PC-3 (cell line): ENCODE data around the gene DPH1. TPM values are rescaled to one million over a fixed set of nuclear protein-coding genes. Genes with fewer than 3 reads are reported as not detected.

Experiments
- ATAC-seq: fragments of 200-7000 bp; cut with Tn5 transposase; 2 replicates; pipeline ENCODE4 v1.9.1; 2020; ENCODE audit warnings: mild to moderate bottlenecking, moderate library complexity
- BruUV-seq: library from RNA; stranded (reverse); fragments of 400-500 nt; replicated peaks from 2 replicates; lab custom pipeline; 2021; lab: Mats Ljungman, UMichigan
- CTCF ChIA-PET: fragments of 300-600 bp; sonication (Branson Sonifier 250); formaldehyde crosslinking; loops from one replicate; lab custom pipeline; 2022; ENCODE audit warnings: antibody characterized with exemption; lab: Charles Lee
- POLR2A ChIA-PET: fragments of 300-600 bp; sonication (Branson Sonifier 250); formaldehyde crosslinking; loops from one replicate; lab custom pipeline; 2022; ENCODE audit warnings: antibody characterized with exemption; ENCODE audit not compliant: unreplicated experiment; lab: Charles Lee
- DNase-seq: peaks from one replicate; pipeline ENCODE4 v3.0.0-alpha.2; 2015
- H2AFZ ChIP-seq: fragments of 300-600 bp; sonication (generic); 2 replicates; pipeline ENCODE4 v1.6.0; 2016; ENCODE audit warnings: antibody characterized with exemption, low read length
- H3F3A ChIP-seq: fragments of 300-600 bp; sonication (generic); one replicate; pipeline ENCODE4 v1.6.0; 2017; ENCODE audit warnings: antibody characterized with exemption, low read length, control low read depth, mild to moderate bottlenecking; ENCODE audit not compliant: unreplicated experiment
- H3K27ac ChIP-seq: fragments of 300-600 bp; sonication (generic); 2 replicates; pipeline ENCODE4 v1.5.1; 2016; ENCODE audit warnings: mild to moderate bottlenecking, low read length
- H3K27me3 ChIP-seq: fragments of 300-600 bp; sonication (generic); 2 replicates; pipeline ENCODE4 v1.6.1; 2016; ENCODE audit warnings: low read length, mixed read lengths
- H3K36me3 ChIP-seq: fragments of 300-600 bp; sonication (generic); 2 replicates; pipeline ENCODE4 v1.6.1; 2016; ENCODE audit warnings: low read depth, mixed run types, low read length, mixed read lengths
- H3K4me1 ChIP-seq: fragments of 300-600 bp; sonication (generic); 2 replicates; pipeline ENCODE4 v1.5.1; 2016; ENCODE audit warnings: low read length; ENCODE audit not compliant: insufficient read depth
- H3K4me2 ChIP-seq: fragments of 300-600 bp; sonication (generic); 2 replicates; pipeline ENCODE4 v1.6.0; 2016; ENCODE audit warnings: low read length
- H3K4me3 ChIP-seq: fragments of 300-600 bp; sonication (generic); 2 replicates; pipeline ENCODE4 v1.5.1; 2016; ENCODE audit warnings: mild to moderate bottlenecking, low read length, mixed read lengths
- H3K79me2 ChIP-seq: fragments of 300-600 bp; sonication (generic); 2 replicates; pipeline ENCODE4 v1.6.1; 2017; ENCODE audit warnings: low read length, mixed read lengths
- H3K9ac ChIP-seq: fragments of 300-600 bp; sonication (generic); 2 replicates; pipeline ENCODE4 v1.6.0; 2016; ENCODE audit warnings: mild to moderate bottlenecking, low read length
- H3K9me2 ChIP-seq: fragments of 300-600 bp; sonication (generic); replicated peaks from 2 replicates; pipeline ENCODE4 v1.6.1; 2016; ENCODE audit warnings: mixed run types, low read length, mixed read lengths
- H3K9me3 ChIP-seq: fragments of 300-600 bp; sonication (generic); 2 replicates; pipeline ENCODE4 v1.6.1; 2016; ENCODE audit warnings: low read length, mixed read lengths
- H4K20me1 ChIP-seq: fragments of 300-600 bp; sonication (generic); 2 replicates; pipeline ENCODE4 v1.6.1; 2016; ENCODE audit warnings: low read length, mixed read lengths
- CTCF ChIP-seq: fragments of 300-600 bp; sonication (generic); conservative IDR thresholded peaks from 2 replicates; pipeline ENCODE4 v1.5.1; 2017; ENCODE audit warnings: antibody characterized with exemption, low read depth, mild to moderate bottlenecking, low read length
- EZH2 ChIP-seq: fragments of 300-600 bp; sonication (generic); IDR thresholded peaks from one replicate; pipeline ENCODE4 v1.6.1; 2017; ENCODE audit warnings: antibody characterized with exemption, mild to moderate bottlenecking, low read length; ENCODE audit not compliant: unreplicated experiment
- EZH2phosphoT487 ChIP-seq: fragments of 300-600 bp; sonication (generic); IDR thresholded peaks from 2 replicates; pipeline ENCODE4 v1.6.1; 2018; ENCODE audit warnings: mild to moderate bottlenecking, antibody characterized with exemption, low read length, borderline replicate concordance
- intact Hi-C: fragments of 100-400 bp; cut with micrococcal nuclease; formaldehyde crosslinking; loops from 2 replicates; pipeline ENCODE4 v1.9.0; 2023
- total RNA-seq: library from RNA; depleted of rRNA; stranded (reverse); fragments of >200 nt; gene quantifications from 2 replicates; pipeline ENCODE4 v1.2.3, GENCODE V29; 2014

Gene DPH1
- total RNA-seq, 1 experiment from 2014 or later = 47.9 TPM

DNA sequence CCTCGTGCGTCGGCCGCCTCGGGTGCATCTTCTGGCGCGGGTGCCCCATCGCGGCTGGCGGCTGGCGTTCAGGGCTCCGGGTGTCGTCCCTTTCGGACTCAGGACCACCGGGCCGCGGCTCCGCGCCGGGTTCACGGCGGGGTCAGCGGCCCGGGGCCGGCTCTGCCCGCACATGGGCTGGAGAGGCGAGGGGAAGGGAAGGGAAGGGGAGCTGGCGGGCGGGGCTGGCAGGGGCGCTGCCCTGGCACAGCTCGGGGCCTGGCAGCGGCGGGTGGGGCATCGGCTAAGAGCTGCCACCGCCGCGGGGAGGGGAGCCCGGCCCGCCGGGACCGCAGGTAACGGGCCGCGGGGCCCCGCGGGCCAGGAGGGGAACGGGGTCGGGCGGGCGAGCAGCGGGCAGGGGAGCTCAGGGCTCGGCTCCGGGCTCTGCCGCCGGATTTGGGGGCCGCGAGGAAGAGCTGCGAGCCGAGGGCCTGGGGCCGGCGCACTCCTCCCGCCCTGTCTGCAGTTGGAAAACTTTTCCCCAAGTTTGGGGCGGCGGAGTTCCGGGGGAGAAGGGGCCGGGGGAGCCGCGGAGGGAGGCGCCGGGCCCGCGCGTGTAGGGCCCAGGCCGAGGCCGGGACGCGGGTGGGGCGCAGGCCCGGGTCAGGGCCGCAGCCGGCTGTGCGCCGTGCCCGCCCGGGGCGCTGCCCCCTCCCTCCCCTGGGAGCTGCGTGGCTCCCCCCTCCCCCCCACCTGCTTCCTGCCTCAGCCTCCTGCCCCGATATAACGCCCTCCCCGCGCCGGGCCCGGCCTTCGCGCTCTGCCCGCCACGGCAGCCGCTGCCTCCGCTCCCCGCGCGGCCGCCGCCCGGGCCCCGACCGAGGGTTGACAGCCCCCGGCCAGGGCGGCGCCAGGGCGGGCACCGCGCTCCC is 25.6 kb downstream of the DPH1 start:
- intact Hi-C loops = loop anchor here (1.0 kb wide), 1 partner anchor 189 kb away; no protein-coding TSS in a partner anchor
- peak; percentile 34 for ATAC-seq
- POLR2A ChIA-PET = no interaction called here
- no peaks in the 10 kb centered on the region for H3K79me2 ChIP-seq
- H3K9ac ChIP-seq = peak overlapping the region; percentile 20; the same call in 1 of the 2 replicates
- H3K36me3 ChIP-seq = no peaks in the 10 kb centered on the region
- no peak overlapping the region for H3K27ac ChIP-seq
- DNase-seq = no peak
- H3K9me2 ChIP-seq = no peaks in the 10 kb centered on the region
- peaks cover 7% of the 10 kb centered on the region for H3K4me1 ChIP-seq
- no peaks in the 10 kb centered on the region for H4K20me1 ChIP-seq
- no peaks in the 10 kb centered on the region for H3F3A ChIP-seq
- no peaks in the 10 kb centered on the region for H3K9me3 ChIP-seq
- TF ChIP-seq EZH2phosphoT487 (no peak), CTCF (no peak), EZH2 (no peak)
- H2AFZ ChIP-seq = peak overlapping the region; percentile 64; the same call in 1 of the 2 replicates
- no peaks in the 10 kb centered on the region for H3K27me3 ChIP-seq
- peak overlapping the region; percentile 93 for H3K4me2 ChIP-seq
- H3K4me3 ChIP-seq = peak overlapping the region; percentile 66
- BruUV-seq = no TSS peak
- CTCF ChIA-PET = interaction anchor here (0.6 to 2.4 kb wide), 4 partner anchors 13 to 189 kb away, joined by 3 to 25 read pairs (median 6); no protein-coding TSS in a partner anchor

DNA sequence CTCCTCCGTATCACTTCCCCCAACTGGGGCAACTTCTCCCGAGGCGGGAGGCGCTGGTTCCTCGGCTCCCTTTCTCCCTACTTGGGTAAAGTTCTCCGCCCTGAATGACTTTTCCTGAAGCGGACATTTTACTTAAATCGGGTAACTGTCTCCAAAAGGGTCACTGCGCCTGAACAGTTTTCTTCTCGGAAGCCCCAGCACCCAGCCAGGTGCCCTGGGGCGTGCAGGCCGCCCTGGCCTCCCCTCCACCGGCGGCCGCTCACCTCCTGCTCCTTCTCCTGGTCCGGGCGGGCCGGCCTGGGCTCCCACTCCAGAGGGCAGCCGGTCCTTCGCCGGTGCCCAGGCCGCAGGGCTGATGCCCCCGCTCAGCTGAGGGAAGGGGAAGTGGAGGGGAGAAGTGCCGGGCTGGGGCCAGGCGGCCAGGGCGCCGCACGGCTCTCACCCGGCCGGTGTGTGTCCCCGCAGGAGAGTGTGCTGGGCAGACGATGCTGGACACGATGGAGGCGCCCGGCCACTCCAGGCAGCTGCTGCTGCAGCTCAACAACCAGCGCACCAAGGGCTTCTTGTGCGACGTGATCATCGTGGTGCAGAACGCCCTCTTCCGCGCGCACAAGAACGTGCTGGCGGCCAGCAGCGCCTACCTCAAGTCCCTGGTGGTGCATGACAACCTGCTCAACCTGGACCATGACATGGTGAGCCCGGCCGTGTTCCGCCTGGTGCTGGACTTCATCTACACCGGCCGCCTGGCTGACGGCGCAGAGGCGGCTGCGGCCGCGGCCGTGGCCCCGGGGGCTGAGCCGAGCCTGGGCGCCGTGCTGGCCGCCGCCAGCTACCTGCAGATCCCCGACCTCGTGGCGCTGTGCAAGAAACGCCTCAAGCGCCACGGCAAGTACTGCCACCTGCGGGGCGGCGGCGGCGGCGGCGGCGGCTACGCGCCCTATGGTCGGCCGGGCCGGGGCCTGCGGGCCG is 26.5 kb downstream of the DPH1 start:
- Histone ChIP-seq H3K36me3 (no peaks in the 10 kb centered on the region), H3K4me3 (no peak overlapping the region), H3K9ac (no peak overlapping the region), H3K4me1 (peaks cover 7% of the 10 kb centered on the region), H4K20me1 (no peaks in the 10 kb centered on the region), H3K9me3 (no peaks in the 10 kb centered on the region), H3K27me3 (no peaks in the 10 kb centered on the region), H2AFZ (no peak overlapping the region), H3K4me2 (no peak overlapping the region), H3K9me2 (no peaks in the 10 kb centered on the region), H3K79me2 (no peaks in the 10 kb centered on the region), H3F3A (no peaks in the 10 kb centered on the region), H3K27ac (no peak overlapping the region)
- intact Hi-C loops = no loop called here
- BruUV-seq = no TSS peak
- ChIA-PET POLR2A (no interaction called here), CTCF (no interaction called here)
- no peak for TF ChIP-seq CTCF
- TF ChIP-seq EZH2 = no peak
- no peak for TF ChIP-seq EZH2phosphoT487
- DNase-seq (no peak), ATAC-seq (no peak)
